Prostate gland (tissue), 2 donors: Measurements from ENCODE around the gene ATP5F1C.

Source experiments
- CTCF ChIP-seq, 4 experiments: fragments of 200-600 bp in 2 of 4; fragments of 450-650 bp in 2 of 4; sonication (generic) in 2 of 4; IDR thresholded peaks; 1 replicate in 3 of 4; 2 replicates in 1 of 4; pipeline ENCODE4 v1.5.1; 2016 to 2019; ENCODE audit warnings: antibody characterized with exemption in 4 of 4, mild to moderate bottlenecking in 2 of 4, moderate library complexity in 2 of 4
- POLR2A ChIP-seq: fragments of 450-650 bp; IDR thresholded peaks from one replicate; pipeline ENCODE4 v1.6.1; 2016; ENCODE audit warnings: antibody characterized with exemption, mild to moderate bottlenecking
- POLR2AphosphoS5 ChIP-seq: sonication (generic); formaldehyde crosslinking; IDR thresholded peaks from one replicate; pipeline ENCODE4 v1.6.1; 2017; ENCODE audit warnings: antibody characterized with exemption

GRCh38 chr10:7804216-7804615, 16.2 kb downstream of the ATP5F1C start:
- TF ChIP-seq POLR2A = no peak
- no peak for TF ChIP-seq CTCF (IDR thresholded peaks at IDR 0.05)
- no peak for TF ChIP-seq POLR2AphosphoS5
